Right atrium auricular region (tissue), 2 donors: ENCODE results near the gene POU5F1. TPM values are rescaled to one million over a fixed set of nuclear protein-coding genes. Genes with fewer than 3 reads are reported as not detected.

Experiments
- DNase-seq: peaks from one replicate; pipeline ENCODE4 v3.0.0-alpha.2; 2019; ENCODE audit warnings: low spot score
- H3K27ac ChIP-seq, 2 donors: fragments of 200-600 bp; sonication (generic); 1 replicate in 1 of 2; 2 replicates in 1 of 2; pipeline ENCODE4 v1.5.1; 2016 to 2019
- H3K27me3 ChIP-seq, 2 donors: fragments of 200-600 bp; sonication (generic); one replicate each; pipeline versions ENCODE4 v1.5.1 to v1.6.0; 2017 to 2019
- H3K36me3 ChIP-seq: fragments of 200-600 bp; sonication (generic); one replicate; pipeline ENCODE4 v1.5.1; 2016
- H3K4me1 ChIP-seq, 2 donors: fragments of 200-600 bp; sonication (generic); one replicate each; pipeline versions ENCODE4 v1.5.1 to v1.6.0; 2017 to 2019
- H3K4me3 ChIP-seq, 2 donors: fragments of 200-600 bp; sonication (generic); 1 replicate in 1 of 2; 2 replicates in 1 of 2; pipeline ENCODE4 v1.5.1; 2017 to 2019; ENCODE audit warnings: mild to moderate bottlenecking in 1 of 2, moderate library complexity in 1 of 2
- H3K9me3 ChIP-seq, 2 donors: fragments of 200-600 bp; sonication (generic); one replicate each; pipeline ENCODE4 v1.5.1; 2019
- CTCF ChIP-seq, 2 donors: fragments of 200-600 bp; sonication (generic); IDR thresholded peaks; one replicate each; pipeline ENCODE4 v1.5.1; 2019; ENCODE audit warnings: antibody characterized with exemption in 2 of 2
- total RNA-seq, 2 donors: library from RNA; depleted of rRNA; stranded (reverse); fragments of >200 nt; gene quantifications; one replicate each; pipeline ENCODE4 v1.1.0, GENCODE V29; 2016

The POU5F1 gene
- total RNA-seq, 2 donors from 2014 or later, result not detected

DNA sequence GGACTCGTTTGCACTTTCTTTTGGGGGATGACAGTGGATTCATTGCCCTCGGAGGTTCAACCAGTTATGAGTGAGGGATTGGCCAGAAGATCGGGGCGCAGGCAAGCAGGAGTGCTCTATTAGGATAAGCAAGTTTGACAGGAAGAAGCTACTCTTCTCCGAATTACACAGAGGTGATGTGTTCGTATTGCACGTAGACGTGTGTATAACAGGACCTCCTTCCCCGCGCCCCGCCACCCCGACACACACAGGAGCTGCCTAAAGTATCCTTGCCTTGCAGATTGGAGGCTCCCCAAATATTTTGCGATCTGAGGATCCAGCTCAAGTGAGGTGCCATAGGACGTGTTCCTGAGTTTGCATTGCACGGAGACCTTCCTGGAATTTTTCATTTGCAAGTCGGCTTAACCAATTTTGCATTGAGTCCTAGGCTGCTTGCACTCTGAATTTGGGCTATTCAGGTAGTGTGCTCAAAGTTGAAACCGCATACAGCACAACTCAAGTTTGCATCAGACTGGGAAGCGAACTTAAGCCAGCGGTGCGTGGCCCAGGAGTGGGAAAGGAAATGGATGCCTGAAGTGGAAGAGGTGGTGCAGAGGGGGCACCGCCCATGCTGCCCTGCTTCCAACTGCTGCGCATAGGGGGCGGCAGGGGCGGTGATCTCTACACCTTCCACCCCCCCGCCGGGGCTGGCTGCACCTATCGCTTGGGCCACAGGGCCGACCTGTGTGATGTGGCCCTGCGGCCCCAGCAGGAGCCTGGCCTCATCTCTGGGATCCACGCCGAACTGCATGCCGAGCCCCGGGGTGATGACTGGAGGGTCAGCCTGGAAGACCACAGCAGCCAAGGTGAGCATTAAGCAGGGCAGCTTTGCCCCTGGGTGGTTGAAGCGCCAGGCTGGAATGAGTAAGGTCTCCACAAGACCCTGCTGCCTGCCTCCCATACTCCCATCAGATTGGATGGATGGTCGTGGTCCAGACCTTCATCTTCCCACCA lies 11.3 kb downstream of the POU5F1 start:
- Histone ChIP-seq H3K9me3 (no peaks in the 10 kb centered on the region), H3K27ac (peak overlapping the region in 1 of 2 donors; percentile 51), H3K36me3 (peaks cover 5% of the 10 kb centered on the region), H3K4me1 (peaks cover 0 to 20% of the 10 kb centered on the region in 2 donors), H3K27me3 (no peaks in the 10 kb centered on the region), H3K4me3 (peak overlapping the region; percentile 52 to 72)
- no peak for TF ChIP-seq CTCF (IDR thresholded peaks at IDR 0.05)
- DNase-seq, result no peak

DNA sequence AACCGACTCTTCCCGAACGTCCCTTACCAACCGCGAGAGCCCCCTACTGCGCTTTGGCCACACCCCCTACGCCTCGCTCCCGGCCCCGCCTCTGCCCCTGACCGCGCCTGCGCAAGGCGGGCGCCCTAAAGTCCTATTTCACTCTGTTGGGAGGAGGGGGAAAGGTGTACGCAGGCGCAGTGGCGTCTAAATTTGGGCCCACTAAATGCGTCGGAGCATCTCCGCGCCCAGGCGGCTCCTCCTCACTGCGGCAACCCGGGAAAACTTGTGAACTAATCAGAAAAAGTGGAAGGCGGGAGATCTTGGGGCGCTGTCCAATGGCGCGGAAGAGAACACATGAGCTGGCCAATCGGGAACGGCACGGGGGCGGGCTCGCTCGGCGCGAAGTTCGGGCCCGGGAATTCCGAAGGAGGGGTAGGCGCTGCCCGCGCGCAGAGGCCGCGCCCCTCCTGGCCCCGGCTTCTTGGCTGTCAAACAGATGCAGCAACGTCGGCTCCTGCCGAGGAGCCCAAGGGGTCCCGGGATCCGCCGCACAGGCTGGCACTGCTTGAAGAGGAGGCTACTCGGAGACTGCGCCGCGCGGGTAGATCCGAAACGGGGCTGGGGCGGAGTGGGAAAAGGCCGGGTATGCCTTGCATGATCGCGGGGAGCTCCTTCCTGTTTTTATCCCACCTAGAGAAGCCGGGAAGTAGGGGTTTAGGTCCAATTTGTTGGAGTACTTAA lies 12.2 kb downstream of the POU5F1 start, which contains the start of gene TCF19:
Gene TCF19 (plus strand): TSS at position 450 of the 723 bp plus-strand sequence. CDS start 881 bp downstream, outside the sequence.
- Histone ChIP-seq H3K9me3 (no peaks in the 10 kb centered on the region), H3K27me3 (no peaks in the 10 kb centered on the region), H3K27ac (peak within 1 kb of the TSS; percentile 58 to 80), H3K4me1 (peaks cover 0 to 20% of the 10 kb centered on the region in 2 donors), H3K36me3 (peaks cover 13% of the 10 kb centered on the region), H3K4me3 (peak within 1 kb of the TSS; percentile 52 to 72)
- peak in 1 of 2 donors; percentile 15 for TF ChIP-seq CTCF (IDR thresholded peaks at IDR 0.05)
- DNase-seq, result peak; percentile 99

DNA sequence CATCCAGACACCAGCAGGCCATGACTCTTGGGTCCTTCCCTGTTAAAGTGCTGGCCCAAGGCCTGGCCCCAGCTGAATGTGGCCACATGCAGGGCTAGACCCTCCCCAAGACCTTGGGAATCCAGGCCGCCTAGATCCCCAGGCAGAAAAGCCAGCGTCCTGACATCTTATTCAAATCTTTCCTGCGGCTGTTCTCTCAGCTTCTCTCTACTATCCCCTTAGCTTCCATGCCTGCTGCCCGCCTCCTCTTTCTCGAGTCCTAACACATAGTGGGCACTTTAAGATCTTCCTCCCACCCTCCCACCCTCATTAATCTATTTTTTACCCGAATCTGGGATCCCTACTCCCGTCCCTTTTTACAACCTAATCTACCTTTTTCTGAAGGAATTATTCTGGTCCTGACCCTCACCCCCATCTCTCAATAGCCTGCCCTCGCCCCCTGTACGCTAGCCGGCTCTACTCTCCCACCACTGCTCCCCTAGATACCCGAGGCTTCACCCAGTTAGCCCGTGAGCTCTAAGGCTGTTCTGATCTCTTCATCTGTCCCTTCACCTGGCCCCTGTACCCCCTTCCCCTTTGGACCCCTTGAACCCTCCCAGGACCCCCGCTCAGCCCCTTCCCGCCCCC lies 12.9 kb downstream of the POU5F1 start, which contains the start of gene CCHCR1:
Gene CCHCR1 (minus strand): TSS at position 290 of the 627 bp plus-strand sequence. CDS start 202 bp downstream, at position 88.
- no peaks in the 10 kb centered on the region for H3K9me3 ChIP-seq
- H3K4me3 ChIP-seq, result peak within 1 kb of the TSS; percentile 52 to 72
- no peaks in the 10 kb centered on the region for H3K27me3 ChIP-seq
- H3K27ac ChIP-seq, result peak within 1 kb of the TSS; percentile 58 to 80
- peaks cover 0 to 20% of the 10 kb centered on the region in 2 donors for H3K4me1 ChIP-seq
- no peak for DNase-seq
- no peak for TF ChIP-seq CTCF (IDR thresholded peaks at IDR 0.05)
- peaks cover 15% of the 10 kb centered on the region for H3K36me3 ChIP-seq

DNA sequence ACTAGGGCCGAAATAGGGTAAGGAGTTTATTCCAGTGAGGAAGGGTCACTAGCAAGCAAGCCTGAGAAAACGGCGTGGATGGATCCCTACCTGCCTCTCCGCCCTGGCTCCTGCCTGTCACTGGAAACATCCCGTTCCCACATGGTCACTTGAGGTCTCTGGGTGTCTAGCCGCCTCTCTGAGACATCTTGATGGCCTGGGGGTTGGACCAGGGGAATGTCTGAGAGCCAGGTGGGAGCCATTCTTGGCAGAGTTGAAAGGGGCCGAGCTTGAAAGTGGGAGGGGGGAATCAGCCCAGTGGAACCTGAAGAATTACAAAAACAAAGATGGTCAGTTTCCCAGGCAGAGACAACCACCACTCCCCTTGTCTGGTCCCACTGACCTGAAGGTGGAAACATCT lies 13.8 kb downstream of the POU5F1 start:
- H3K36me3 ChIP-seq, result peaks cover 15% of the 10 kb centered on the region
- DNase-seq, result no peak
- no peak for TF ChIP-seq CTCF (IDR thresholded peaks at IDR 0.05)
- no peaks in the 10 kb centered on the region for H3K9me3 ChIP-seq
- H3K27ac ChIP-seq, result no peak overlapping the region
- H3K27me3 ChIP-seq, result no peaks in the 10 kb centered on the region
- no peak overlapping the region for H3K4me3 ChIP-seq
- peaks cover 0 to 20% of the 10 kb centered on the region in 2 donors for H3K4me1 ChIP-seq

DNA sequence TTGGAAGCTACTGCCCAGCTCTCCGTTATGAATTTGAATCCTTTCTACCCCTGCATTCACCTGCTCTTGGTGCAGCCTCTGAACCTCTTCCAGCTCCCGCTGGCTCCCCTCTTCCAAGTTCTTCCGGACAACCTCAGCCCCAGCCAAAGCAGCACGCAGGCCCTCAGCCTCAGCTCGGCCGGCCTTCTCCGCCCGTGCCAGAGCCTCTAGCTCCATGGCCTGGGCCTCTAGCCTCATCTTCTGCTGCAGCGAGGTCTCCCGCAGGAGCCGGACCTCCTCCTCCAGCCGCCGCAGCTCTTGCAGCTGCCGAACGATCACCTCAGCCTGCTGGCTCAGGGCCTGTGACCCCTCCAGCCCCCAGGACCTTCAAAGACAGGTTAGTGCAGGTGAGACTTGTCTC lies 16.0 kb downstream of the POU5F1 start:
- H3K36me3 ChIP-seq, result peaks cover 25% of the 10 kb centered on the region
- no peak for TF ChIP-seq CTCF (IDR thresholded peaks at IDR 0.05)
- H3K4me3 ChIP-seq, result no peak overlapping the region
- peaks cover 0 to 18% of the 10 kb centered on the region in 2 donors for H3K4me1 ChIP-seq
- no peak for DNase-seq
- no peak overlapping the region for H3K27ac ChIP-seq
- H3K9me3 ChIP-seq, result no peaks in the 10 kb centered on the region
- H3K27me3 ChIP-seq, result no peaks in the 10 kb centered on the region
